Calu3 (cell line): ENCODE measurements around the gene STK11. TPM values are rescaled to one million over a fixed set of nuclear protein-coding genes. Genes with fewer than 3 reads are reported as not detected.

Source experiments
- BruUV-seq: library from RNA; stranded (reverse); fragments of 400-500 nt; replicated peaks from 2 replicates; lab custom pipeline; 2021; lab: Mats Ljungman, UMichigan
- CTCF ChIA-PET: fragments of 300-600 bp; sonication (Branson Sonifier 250); formaldehyde crosslinking; loops from one replicate; lab custom pipeline; 2022; ENCODE audit warnings: antibody characterized with exemption; lab: Charles Lee
- DNase-seq: peaks from one replicate; pipeline ENCODE4 v3.0.0; 2022
- H3K27ac Mint-ChIP-seq: one replicate; pipeline ENCODE4 v1.8.0; 2022; ENCODE audit warnings: mixed read lengths; ENCODE audit not compliant: unreplicated experiment
- H3K27me3 Mint-ChIP-seq: one replicate; pipeline ENCODE4 v1.8.0; 2022; ENCODE audit warnings: mixed read lengths; ENCODE audit not compliant: unreplicated experiment
- H3K36me3 Mint-ChIP-seq: one replicate; pipeline ENCODE4 v1.8.0; 2022; ENCODE audit warnings: mild to moderate bottlenecking, moderate library complexity, mixed read lengths; ENCODE audit not compliant: insufficient read depth, unreplicated experiment
- H3K4me1 Mint-ChIP-seq: one replicate; pipeline ENCODE4 v1.8.0; 2022; ENCODE audit warnings: mild to moderate bottlenecking, low read depth, mixed read lengths; ENCODE audit not compliant: unreplicated experiment
- H3K4me3 Mint-ChIP-seq: one replicate; pipeline ENCODE4 v1.8.0; 2022; ENCODE audit warnings: mild to moderate bottlenecking, low read depth, moderate library complexity, mixed read lengths; ENCODE audit not compliant: unreplicated experiment
- H3K9me3 Mint-ChIP-seq: one replicate; pipeline ENCODE4 v1.8.0; 2022; ENCODE audit warnings: low read depth, mixed read lengths; ENCODE audit not compliant: unreplicated experiment
- intact Hi-C: fragments of 100-400 bp; cut with micrococcal nuclease; formaldehyde crosslinking; loops from one replicate; pipeline ENCODE4 v1.10.0; 2022; ENCODE audit not compliant: unreplicated experiment
- total RNA-seq: library from RNA; stranded (reverse); gene quantifications from 2 replicates; pipeline ENCODE4 v1.2.3, GENCODE V29; 2022
- TF ChIP-seq, protein P1 (sequence below): fragments of 200-600 bp; IDR thresholded peaks from one replicate; pipeline ENCODE4 v1.8.0; 2022; ENCODE audit warnings: antibody characterized with exemption; ENCODE audit not compliant: unreplicated experiment

STK11 gene
- total RNA-seq, 1 experiment from 2014 or later = 58.3 TPM

DNA sequence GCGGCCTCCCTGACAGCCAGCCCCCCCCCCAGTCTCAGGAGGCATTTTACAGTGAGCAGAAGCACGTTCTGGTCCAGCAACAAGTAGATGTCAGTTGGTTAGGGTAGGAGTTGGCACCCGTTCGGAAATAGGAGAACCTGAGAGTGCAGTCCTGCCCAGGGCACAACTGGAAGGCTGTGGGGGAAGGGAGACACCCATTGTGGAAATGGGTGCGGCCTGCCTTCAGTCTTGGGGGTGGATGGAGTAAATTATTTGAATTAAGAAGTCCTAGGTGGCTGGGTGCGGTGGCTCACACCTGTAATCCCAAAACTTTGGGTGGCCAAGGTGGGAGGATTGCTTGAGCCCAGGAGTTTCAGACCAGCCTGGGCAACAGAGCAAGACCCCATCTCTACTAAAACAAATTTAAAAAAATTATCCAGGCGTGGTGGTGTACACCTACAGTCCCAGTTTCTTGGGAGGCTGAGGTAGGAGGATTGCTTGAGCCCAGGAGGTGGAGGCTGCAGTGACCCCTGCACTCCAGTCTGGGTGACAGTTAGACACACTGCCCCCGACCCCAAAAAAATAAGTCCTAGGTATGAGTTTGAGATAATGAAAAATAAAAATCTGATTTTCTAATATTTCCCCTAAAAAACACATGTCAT, 64.8 kb downstream of the STK11 start:
- CTCF ChIA-PET = interaction anchor here (1.6 kb wide), 1 partner anchor 26 kb away, joined by 37 read pairs; no protein-coding TSS in a partner anchor
- BruUV-seq = TSS peak; percentile 47
- peaks cover 39% of the 10 kb centered on the region for H3K4me1 Mint-ChIP-seq
- H3K27me3 Mint-ChIP-seq = no peaks in the 10 kb centered on the region
- TF ChIP-seq, protein P1, sequence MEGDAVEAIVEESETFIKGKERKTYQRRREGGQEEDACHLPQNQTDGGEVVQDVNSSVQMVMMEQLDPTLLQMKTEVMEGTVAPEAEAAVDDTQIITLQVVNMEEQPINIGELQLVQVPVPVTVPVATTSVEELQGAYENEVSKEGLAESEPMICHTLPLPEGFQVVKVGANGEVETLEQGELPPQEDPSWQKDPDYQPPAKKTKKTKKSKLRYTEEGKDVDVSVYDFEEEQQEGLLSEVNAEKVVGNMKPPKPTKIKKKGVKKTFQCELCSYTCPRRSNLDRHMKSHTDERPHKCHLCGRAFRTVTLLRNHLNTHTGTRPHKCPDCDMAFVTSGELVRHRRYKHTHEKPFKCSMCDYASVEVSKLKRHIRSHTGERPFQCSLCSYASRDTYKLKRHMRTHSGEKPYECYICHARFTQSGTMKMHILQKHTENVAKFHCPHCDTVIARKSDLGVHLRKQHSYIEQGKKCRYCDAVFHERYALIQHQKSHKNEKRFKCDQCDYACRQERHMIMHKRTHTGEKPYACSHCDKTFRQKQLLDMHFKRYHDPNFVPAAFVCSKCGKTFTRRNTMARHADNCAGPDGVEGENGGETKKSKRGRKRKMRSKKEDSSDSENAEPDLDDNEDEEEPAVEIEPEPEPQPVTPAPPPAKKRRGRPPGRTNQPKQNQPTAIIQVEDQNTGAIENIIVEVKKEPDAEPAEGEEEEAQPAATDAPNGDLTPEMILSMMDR = no peak
- intact Hi-C loops = no loop called here
- H3K9me3 Mint-ChIP-seq = no peaks in the 10 kb centered on the region
- peak overlapping the region; percentile 92 for H3K4me3 Mint-ChIP-seq
- no peak for DNase-seq
- peak overlapping the region; percentile 87 for H3K27ac Mint-ChIP-seq
- peaks cover 88% of the 10 kb centered on the region for H3K36me3 Mint-ChIP-seq

DNA sequence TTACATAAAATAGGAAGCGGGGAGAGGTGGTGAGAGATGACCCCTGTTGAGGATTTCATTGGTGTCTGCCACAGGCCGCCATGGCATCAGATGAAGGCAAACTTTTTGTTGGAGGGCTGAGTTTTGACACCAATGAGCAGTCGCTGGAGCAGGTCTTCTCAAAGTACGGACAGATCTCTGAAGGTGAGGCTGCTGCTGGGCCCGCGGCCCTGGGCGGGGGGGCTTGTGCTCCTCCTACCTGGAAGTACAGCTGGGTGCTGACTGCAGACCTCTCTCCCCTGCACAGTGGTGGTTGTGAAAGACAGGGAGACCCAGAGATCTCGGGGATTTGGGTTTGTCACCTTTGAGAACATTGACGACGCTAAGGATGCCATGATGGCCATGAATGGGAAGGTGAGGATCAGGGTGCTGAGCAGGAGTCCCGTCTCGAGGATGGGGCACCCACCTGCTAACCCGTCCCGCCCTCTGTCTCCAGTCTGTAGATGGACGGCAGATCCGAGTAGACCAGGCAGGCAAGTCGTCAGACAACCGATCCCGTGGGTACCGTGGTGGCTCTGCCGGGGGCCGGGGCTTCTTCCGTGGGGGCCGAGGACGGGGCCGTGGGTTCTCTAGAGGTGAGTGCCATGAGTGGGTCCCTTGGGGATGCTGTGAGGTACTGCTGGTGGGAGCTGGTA, 65.4 kb downstream of the STK11 start:
- H3K9me3 Mint-ChIP-seq = no peaks in the 10 kb centered on the region
- CTCF ChIA-PET = no interaction called here
- intact Hi-C loops = no loop called here
- H3K36me3 Mint-ChIP-seq = peaks cover 92% of the 10 kb centered on the region
- BruUV-seq = no TSS peak
- H3K27me3 Mint-ChIP-seq = no peaks in the 10 kb centered on the region
- no peak for DNase-seq
- peaks cover 39% of the 10 kb centered on the region for H3K4me1 Mint-ChIP-seq
- peak overlapping the region; percentile 87 for H3K27ac Mint-ChIP-seq
- TF ChIP-seq, protein P1 = no peak
- peak overlapping the region; percentile 92 for H3K4me3 Mint-ChIP-seq

DNA sequence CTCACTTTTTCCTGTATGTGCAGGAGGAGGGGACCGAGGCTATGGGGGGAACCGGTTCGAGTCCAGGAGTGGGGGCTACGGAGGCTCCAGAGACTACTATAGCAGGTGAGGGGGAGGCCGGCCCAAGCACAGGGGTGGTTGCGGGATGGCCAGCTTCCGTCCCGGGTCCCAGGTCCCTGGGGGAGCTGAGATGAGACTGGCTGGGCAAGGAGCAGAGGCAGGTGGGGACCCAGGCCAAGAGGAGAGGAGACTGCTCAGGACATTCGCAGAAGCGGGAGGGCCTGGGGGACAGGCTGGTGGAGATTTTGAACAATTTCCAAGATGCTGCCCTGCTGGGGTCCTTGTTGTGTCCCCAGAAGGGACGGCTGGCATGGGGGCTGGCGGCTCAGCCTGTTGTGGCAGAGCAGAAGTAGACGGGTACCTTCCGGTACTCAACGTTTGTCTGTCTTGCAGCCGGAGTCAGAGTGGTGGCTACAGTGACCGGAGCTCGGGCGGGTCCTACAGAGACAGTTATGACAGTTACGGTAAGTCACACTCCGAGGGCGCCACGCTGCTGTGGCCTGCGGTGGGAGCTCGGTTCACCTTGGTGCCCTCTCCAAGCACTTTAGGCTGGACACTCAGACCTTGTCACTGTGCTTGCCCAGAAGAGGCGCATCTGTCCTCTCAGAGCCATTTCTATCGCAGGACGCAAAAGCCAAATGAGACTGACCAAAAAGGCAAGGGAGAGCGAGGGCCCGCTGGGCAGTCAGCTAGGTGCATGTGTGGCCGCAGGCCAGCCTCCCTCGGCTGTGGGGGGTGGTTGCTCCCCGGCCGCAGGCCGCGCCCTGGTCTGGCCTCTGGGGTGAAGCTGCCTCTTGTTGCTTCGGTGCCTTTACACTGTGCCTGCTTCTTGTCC, 66.2 kb downstream of the STK11 start:
- H3K36me3 Mint-ChIP-seq = peaks cover 93% of the 10 kb centered on the region
- intact Hi-C loops = no loop called here

More for the DNA sequence above, 66.2 kb downstream of the STK11 start:
- Mint-ChIP-seq H3K4me3 (peak overlapping the region; percentile 92), H3K27ac (peak overlapping the region; percentile 87), H3K9me3 (no peaks in the 10 kb centered on the region), H3K27me3 (no peaks in the 10 kb centered on the region), H3K4me1 (peaks cover 39% of the 10 kb centered on the region)
- CTCF ChIA-PET = no interaction called here
- no peak for DNase-seq
- TF ChIP-seq, protein P1 = no peak
- no TSS peak for BruUV-seq
